ENCODE measurements around the gene CHKA.
"Not testable (repeated sequence)": the region's sequence is repeated elsewhere in the genome, so short reads cannot be mapped to it uniquely, and the experiment has no call there.

Gene CHKA

GRCh38 chr11:68115285-68115684, 5.9 kb downstream of the CHKA start:
- DNase-seq = no peak

DNA sequence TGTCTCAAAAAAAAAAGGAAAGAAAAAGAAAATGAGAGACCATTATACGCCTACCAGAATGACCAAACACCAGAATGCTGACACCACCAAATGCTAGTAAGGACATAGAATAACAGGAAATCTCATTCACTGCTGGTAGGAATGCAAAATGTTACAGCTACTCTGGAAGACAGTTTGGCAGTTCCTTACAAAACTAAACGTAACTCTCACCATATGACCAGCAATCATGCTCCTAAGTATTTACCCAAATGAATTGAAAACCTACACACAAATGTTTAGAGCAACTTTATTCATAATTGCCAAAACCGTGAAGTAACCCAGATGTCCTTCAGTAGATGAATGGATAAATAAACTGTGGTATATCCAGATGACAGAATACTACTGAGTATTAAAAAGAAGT, 7.2 kb downstream of the CHKA start:
- no peak for DNase-seq

GRCh38 chr11:68107689-68108088, 13.5 kb downstream of the CHKA start:
- DNase-seq = no peak

DNA sequence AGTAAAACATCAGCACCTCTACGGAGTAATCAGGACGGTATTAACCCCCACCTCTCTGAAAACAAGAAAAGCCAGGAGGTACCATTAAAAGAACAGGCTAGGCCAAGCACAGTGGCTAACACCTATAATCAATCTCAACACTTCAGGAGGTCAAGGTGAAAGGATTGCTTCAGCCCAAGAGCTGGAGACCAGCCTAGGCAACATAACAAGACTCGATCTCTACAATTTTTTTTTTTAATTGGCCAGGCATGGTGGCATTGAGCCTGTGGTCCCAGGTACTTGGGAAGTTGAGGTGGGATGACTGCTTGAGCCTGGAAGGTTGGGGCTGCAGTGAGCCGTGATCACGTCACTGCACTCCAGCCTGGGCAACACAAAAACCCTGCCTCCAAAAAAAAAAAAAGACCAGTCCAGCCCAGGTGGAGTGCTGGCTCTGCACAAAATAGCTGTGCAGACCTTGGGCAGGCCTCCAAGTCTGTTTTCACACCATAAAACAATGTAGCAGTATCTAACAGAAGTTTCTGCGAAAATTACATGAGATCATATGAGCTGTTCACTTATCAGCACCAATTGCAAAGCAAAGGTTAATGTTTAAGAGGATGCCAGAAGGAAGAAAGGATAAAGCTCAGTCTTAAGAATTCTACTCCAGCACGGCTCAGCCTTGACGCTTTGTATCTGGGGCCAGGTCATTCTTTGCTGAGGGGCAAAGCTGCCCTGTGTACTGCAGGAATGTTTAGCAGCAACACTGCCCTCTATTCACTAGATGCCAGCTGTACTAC, 14.8 kb downstream of the CHKA start:
- DNase-seq = no peak

- peak; percentile 22 for DNase-seq
These were observed 21.4 kb downstream of the CHKA start for GRCh38 chr11:68099474-68100405.

DNA sequence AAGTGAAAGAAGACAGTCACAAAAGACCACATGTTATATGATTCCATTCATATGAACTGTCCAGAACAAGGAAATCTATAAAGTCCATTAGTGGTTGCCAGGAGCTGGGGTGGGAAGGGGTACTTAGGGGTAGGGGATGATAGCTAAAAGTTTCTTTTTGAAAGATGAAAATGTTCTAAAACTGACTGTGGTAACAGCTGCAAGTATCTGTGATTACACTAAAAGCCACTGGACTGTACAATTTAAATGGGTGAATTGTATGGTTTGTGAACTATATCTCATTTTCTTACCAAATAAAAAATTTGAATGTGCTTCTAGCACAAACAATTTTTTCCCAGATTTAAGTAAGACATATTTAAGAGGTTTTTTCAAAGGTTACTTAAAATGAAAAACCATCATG, 22.1 kb downstream of the CHKA start:
- DNase-seq = no peak

- no peak for DNase-seq
These were observed 24.2 kb downstream of the CHKA start for GRCh38 chr11:68096962-68097361.

- DNase-seq = no peak
These were observed 27.6 kb downstream of the CHKA start for GRCh38 chr11:68093565-68093964.

- DNase-seq = not testable (repeated sequence)
These were observed 28.2 kb downstream of the CHKA start for GRCh38 chr11:68092946-68093345.

DNA sequence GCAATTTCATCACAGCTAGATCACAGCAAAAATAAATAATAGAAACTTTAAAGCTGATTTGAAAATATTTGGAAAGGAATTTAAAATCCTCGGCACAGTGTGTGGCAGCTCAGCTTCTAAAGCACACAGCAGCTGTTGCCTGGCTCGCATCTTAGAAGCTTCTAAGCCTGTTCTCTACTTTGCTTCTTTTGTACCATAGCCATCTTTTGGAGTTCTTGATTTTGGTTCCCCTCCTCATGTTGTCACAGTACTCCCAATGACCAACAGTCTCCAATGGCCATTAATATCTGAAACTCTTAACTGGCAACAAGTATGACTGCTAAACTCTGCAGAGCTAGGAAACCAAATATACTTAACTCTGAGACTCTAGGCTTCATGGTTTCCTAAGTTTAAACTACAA, 28.8 kb downstream of the CHKA start:
- DNase-seq = no peak

- DNase-seq = no peak
These were observed 30.5 kb downstream of the CHKA start for GRCh38 chr11:68090706-68091105.

GRCh38 chr11:68090287-68090686, 30.9 kb downstream of the CHKA start:
- no peak for DNase-seq

- no peak for DNase-seq
These were observed 31.5 kb downstream of the CHKA start for GRCh38 chr11:68089679-68090078.

- no peak for DNase-seq
These were observed 37.7 kb downstream of the CHKA start for GRCh38 chr11:68083517-68083916.

DNA sequence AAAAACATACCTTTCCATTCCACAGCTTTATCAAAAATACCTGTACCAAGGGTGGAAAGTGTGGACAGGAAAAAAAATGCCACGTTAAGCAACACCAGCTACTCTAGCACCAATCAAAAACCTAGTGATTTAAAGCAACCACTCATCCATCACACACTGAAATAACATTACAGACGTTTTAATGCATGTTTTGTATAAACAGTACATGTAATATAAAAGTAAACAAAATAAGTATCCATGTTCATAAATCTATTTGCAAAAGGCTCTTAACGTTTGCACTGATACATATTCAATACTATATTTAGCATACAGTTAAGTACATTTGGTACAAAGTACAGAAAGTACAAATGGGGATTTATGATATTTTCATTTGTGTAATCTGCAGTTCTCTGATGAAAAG, 38.7 kb downstream of the CHKA start:
- DNase-seq = no peak

GRCh38 chr11:68081691-68082090, 39.5 kb downstream of the CHKA start:
- no peak for DNase-seq

- DNase-seq = no peak
These were observed 40.3 kb downstream of the CHKA start for GRCh38 chr11:68080860-68081259.

- no peak for DNase-seq
These were observed 43.3 kb downstream of the CHKA start for GRCh38 chr11:68077617-68078582.

DNA sequence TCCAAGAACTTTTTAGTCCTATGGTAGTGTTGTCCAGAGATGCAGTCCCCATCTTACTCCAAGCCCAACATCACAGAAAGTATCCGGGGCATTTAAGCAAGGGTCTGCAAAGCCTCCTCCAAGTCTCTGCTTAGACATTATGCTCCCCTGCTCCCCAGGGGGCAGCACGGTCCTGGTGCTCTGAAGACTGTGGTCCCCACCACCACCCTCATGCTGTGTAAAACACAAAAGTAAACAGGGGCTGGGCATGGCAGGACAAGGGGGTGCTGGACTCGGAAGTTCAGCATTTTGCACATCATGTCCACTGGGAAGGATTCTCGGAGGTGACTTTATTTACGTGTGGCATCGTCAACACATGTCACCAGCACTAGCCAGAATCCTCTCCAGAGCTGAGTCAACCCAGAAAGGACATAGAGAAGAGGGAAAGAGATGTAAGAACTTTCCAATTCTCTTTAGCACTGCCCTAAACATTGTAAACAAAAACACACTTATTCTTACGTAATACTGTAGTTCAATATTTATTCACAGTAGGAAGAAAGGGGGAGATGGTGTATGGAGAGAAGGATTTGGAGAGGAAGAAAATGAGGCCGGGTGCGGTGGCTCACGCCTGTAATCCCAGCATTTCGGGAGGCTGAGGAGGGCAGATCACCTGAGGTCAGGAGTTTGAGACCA, 44.7 kb downstream of the CHKA start:
- no peak for DNase-seq

- no peak for DNase-seq
These were observed 46.4 kb downstream of the CHKA start for GRCh38 chr11:68074584-68075352.

- no peak for DNase-seq
These were observed 49.7 kb downstream of the CHKA start for GRCh38 chr11:68071281-68072048.
